SK-N-MC (cell line): Measurements from ENCODE around the gene SLC39A13.

Experiments used
- DNase-seq: peaks from one replicate; pipeline ENCODE4 v3.0.0-alpha.2; 2011; ENCODE audit warnings: low read depth, low spot score
- H3K27ac ChIP-seq: fragments of 200-600 bp; sonication (generic); 2 replicates; pipeline ENCODE4 v1.5.1; 2016; ENCODE audit warnings: mixed run types
- H3K36me3 ChIP-seq: fragments of 200-600 bp; sonication (generic); 2 replicates; pipeline ENCODE4 v1.6.1; 2017; ENCODE audit warnings: antibody characterized with exemption, low read length, mixed read lengths; ENCODE audit not compliant: insufficient read depth
- H3K4me3 ChIP-seq: fragments of 200-600 bp; sonication (generic); 2 replicates; pipeline ENCODE4 v1.5.1; 2016
- H3K9ac ChIP-seq: fragments of 200-600 bp; sonication (generic); 2 replicates; pipeline ENCODE4 v1.8.0; 2017; ENCODE audit warnings: mixed run types, mixed read lengths; ENCODE audit not compliant: insufficient read length
- H3K9me3 ChIP-seq: fragments of 200-600 bp; sonication (generic); 2 replicates; pipeline ENCODE4 v1.6.1; 2017; ENCODE audit warnings: low read depth, mild to moderate bottlenecking, antibody characterized with exemption, low read length, moderate library complexity, mixed read lengths
- EZH2 ChIP-seq: fragments of 200-600 bp; sonication (generic); IDR thresholded peaks from one replicate; pipeline ENCODE4 v1.6.1; 2017; ENCODE audit warnings: antibody characterized with exemption
- FOXP2 ChIP-seq: optimal IDR thresholded peaks from 2 replicates; pipeline ENCODE3; 2011; ENCODE audit warnings: mild to moderate bottlenecking, moderate library complexity; ENCODE audit not compliant: insufficient read depth; ENCODE audit errors: extremely low read length, control extremely low read depth
- POLR2AphosphoS5 ChIP-seq: IDR thresholded peaks from 2 replicates; pipeline ENCODE4 v1.6.1; 2012; ENCODE audit warnings: mild to moderate bottlenecking, low read depth, low read length, borderline replicate concordance

Gene SLC39A13

DNA sequence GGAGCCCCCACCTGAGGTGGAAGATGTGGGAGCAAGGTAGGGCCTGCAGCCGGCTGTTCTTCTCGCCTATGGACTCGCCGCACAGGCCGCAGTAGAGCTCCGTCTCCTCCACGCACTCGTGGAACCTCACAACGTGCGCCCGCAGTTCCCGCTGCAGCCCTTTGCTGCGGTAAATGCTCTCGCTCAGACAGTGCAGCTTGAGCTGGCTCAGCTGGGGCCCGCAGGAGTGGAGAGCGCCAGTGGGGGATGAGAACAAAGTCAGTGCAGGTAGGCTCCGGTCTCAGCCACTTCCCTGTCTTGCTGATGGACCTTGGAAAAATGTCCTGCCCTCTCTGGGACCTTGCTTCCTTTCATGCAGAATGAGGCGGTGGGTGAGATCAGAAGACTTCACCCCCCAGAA lies 30.3 kb downstream of the SLC39A13 start:
- DNase-seq = no peak
- Histone ChIP-seq H3K36me3 (no peaks in the 10 kb centered on the region), H3K9me3 (no peaks in the 10 kb centered on the region), H3K27ac (no peak overlapping the region), H3K9ac (no peak overlapping the region), H3K4me3 (no peak overlapping the region)
- TF ChIP-seq EZH2 = no peak
- no peak for TF ChIP-seq FOXP2
- TF ChIP-seq POLR2AphosphoS5 = no peak

DNA sequence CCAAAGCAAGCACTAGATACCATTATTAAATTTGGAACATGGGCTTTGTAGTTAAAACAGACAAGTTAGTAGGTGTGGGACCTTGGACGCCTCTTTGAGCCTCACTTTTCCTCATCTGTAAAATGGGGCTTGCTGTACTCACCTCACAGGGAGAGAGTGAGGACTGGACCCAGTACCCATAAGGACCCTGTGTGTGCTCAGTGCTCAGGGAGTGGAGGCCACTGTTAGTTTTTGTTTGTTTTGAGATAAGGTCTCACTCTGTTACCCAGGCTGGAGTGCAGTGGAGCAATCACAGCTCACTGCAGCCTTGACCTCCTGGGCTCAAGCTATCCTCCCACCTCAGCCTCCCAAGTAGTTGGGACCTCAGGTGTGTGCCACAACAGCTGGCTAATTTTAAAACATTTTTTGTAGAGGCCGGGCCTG lies 31.7 kb downstream of the SLC39A13 start:
- no peaks in the 10 kb centered on the region for H3K9me3 ChIP-seq
- H3K9ac ChIP-seq = no peak overlapping the region
- no peak overlapping the region for H3K27ac ChIP-seq
- DNase-seq = no peak
- no peak overlapping the region for H3K4me3 ChIP-seq
- no peaks in the 10 kb centered on the region for H3K36me3 ChIP-seq
- TF ChIP-seq FOXP2 = no peak
- no peak for TF ChIP-seq POLR2AphosphoS5
- TF ChIP-seq EZH2 = no peak

- no peak overlapping the region for H3K27ac ChIP-seq
- no peak for DNase-seq
These were observed 33.0 kb downstream of the SLC39A13 start for GRCh38 chr11:47441421-47441820.

DNA sequence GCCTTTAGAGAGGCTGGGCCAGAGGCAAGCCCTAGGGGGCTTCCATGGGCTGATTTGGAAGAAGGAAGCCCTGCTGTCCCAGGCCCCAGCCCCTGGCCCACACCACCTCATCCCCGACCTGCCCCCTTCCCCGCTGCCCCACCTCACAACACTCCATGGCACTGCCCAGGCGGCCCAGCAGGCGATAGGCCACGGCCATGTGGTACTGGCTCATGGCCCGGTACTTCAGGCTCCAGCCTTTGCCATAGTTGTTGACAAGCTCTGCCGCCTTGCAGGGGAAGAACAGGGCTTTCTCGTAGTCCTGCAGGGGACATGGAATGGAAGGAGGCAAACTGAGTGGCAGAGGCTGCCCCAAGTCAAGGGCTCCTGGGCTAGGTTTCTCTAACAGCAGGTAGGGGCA lies 34.1 kb downstream of the SLC39A13 start:
- TF ChIP-seq FOXP2 = no peak
- TF ChIP-seq POLR2AphosphoS5 = no peak
- no peak for TF ChIP-seq EZH2
- H3K9ac ChIP-seq = no peak overlapping the region
- H3K36me3 ChIP-seq = no peaks in the 10 kb centered on the region
- no peak for DNase-seq
- H3K27ac ChIP-seq = no peak overlapping the region
- H3K9me3 ChIP-seq = no peaks in the 10 kb centered on the region
- H3K4me3 ChIP-seq = no peak overlapping the region

More at GRCh38 chr11:47441421-47441820, 33.0 kb downstream of the SLC39A13 start:
- Histone ChIP-seq H3K4me3 (no peak overlapping the region), H3K9me3 (no peaks in the 10 kb centered on the region), H3K9ac (no peak overlapping the region), H3K36me3 (no peaks in the 10 kb centered on the region)
- TF ChIP-seq POLR2AphosphoS5 (no peak), FOXP2 (no peak), EZH2 (no peak)

- H3K36me3 ChIP-seq = no peaks in the 10 kb centered on the region
- H3K27ac ChIP-seq = no peak overlapping the region
- H3K9me3 ChIP-seq = no peaks in the 10 kb centered on the region
- DNase-seq = no peak
- H3K4me3 ChIP-seq = no peak overlapping the region
- no peak overlapping the region for H3K9ac ChIP-seq
- no peak for TF ChIP-seq EZH2
- no peak for TF ChIP-seq FOXP2
- TF ChIP-seq POLR2AphosphoS5 = no peak
These were observed 34.8 kb downstream of the SLC39A13 start for GRCh38 chr11:47443028-47443700.

GRCh38 chr11:47443817-47444216 lies 35.4 kb downstream of the SLC39A13 start:
- Histone ChIP-seq H3K27ac (no peak overlapping the region), H3K4me3 (no peak overlapping the region), H3K9me3 (no peaks in the 10 kb centered on the region), H3K36me3 (no peaks in the 10 kb centered on the region), H3K9ac (no peak overlapping the region)
- DNase-seq = no peak
- no peak for TF ChIP-seq EZH2
- TF ChIP-seq FOXP2 = no peak
- no peak for TF ChIP-seq POLR2AphosphoS5

- no peak for DNase-seq
- H3K9ac ChIP-seq = no peak overlapping the region
- TF ChIP-seq FOXP2 (no peak), POLR2AphosphoS5 (no peak), EZH2 (no peak)
- H3K36me3 ChIP-seq = no peaks in the 10 kb centered on the region
- no peak overlapping the region for H3K27ac ChIP-seq
- no peak overlapping the region for H3K4me3 ChIP-seq
- H3K9me3 ChIP-seq = no peaks in the 10 kb centered on the region
These were observed 37.5 kb downstream of the SLC39A13 start for GRCh38 chr11:47445840-47446239.

- no peak for DNase-seq
- no peak for TF ChIP-seq EZH2
- no peak for TF ChIP-seq FOXP2
- no peak for TF ChIP-seq POLR2AphosphoS5
- no peaks in the 10 kb centered on the region for H3K36me3 ChIP-seq
These were observed 38.4 kb downstream of the SLC39A13 start for GRCh38 chr11:47446833-47447232.

DNA sequence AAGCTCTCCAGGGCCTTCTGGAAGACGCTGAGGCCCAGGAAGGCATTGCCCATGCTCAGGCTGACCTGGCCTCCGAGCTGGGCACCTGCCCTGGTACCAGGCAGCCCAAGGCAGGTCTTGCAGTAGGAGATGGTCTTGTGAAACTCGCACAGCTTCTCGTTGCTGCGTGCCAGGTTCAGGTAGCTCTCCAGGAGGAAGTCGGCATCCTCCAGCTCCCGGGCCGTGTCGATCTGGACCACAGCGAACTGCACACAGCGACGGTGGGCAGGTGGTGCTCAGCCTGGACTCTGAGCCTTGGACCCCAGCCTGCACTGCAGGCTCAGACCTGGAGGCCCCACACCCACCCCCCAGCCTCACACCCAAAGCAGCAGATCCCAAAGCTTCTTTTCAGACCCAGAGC lies 39.5 kb downstream of the SLC39A13 start:
- DNase-seq = no peak
- Histone ChIP-seq H3K36me3 (no peaks in the 10 kb centered on the region), H3K27ac (no peak overlapping the region), H3K9ac (no peak overlapping the region), H3K9me3 (no peaks in the 10 kb centered on the region), H3K4me3 (no peak overlapping the region)
- TF ChIP-seq FOXP2 (no peak), EZH2 (no peak), POLR2AphosphoS5 (no peak)

More at GRCh38 chr11:47446833-47447232, 38.4 kb downstream of the SLC39A13 start:
- H3K4me3 ChIP-seq = no peak overlapping the region
- no peak overlapping the region for H3K27ac ChIP-seq
- no peak overlapping the region for H3K9ac ChIP-seq
- H3K9me3 ChIP-seq = no peaks in the 10 kb centered on the region
